GM21723 (cell line): ENCODE measurements around the gene PTTG1IP.
"Not testable (repeated sequence)": the region's sequence is repeated elsewhere in the genome, so short reads cannot be mapped to it uniquely, and the experiment has no call there.

Experiments used
- ATAC-seq: cut with Tn5 transposase; IDR thresholded peaks from one replicate; pipeline ENCODE4 v1.9.1; 2021; ENCODE audit warnings: mild to moderate bottlenecking, moderate library complexity; ENCODE audit not compliant: unreplicated experiment

PTTG1IP gene

GRCh38 chr21:44886113-44887075 lies 12.9 kb upstream of the PTTG1IP start:
- ATAC-seq, result no peak

- no peak for ATAC-seq
These were observed 12.1 kb upstream of the PTTG1IP start for GRCh38 chr21:44885615-44886014.

GRCh38 chr21:44884097-44884496 lies 10.6 kb upstream of the PTTG1IP start:
- ATAC-seq, result no peak

- ATAC-seq, result no peak
These were observed 9.8 kb upstream of the PTTG1IP start for GRCh38 chr21:44883250-44883649.

DNA sequence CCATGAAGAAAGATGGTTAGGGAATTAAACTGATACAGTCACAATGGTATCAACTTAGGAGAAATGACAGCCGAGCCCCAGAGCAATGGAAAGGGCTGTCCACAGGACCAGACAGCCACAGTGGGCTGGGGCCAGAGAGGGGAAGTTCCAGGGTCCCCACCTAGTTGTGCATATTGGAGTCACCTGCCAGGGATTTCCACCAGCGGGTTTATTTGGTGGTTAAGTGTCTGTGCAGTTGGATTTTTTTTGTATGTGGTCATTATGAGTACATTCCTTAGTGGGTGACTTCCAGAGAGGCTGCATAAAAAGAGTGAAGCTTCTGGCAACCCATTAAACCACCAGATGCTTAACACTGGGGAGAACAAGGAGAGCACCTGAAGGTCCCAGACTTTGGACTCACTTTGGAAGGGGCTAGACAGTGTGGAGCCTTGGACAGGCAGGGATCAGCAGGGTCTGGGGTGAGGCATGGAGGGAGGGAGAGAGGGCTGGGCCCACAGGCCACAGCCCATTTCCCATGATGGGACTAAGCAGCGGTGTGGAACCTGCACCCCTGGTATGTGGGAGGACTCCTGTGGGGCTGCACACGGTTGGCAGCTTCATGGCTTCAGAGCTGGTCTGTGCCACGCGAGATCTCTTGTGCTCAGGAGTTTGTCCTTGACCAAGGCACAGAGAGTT lies 7.8 kb upstream of the PTTG1IP start:
- no peak for ATAC-seq

GRCh38 chr21:44880405-44881197 lies 7.1 kb upstream of the PTTG1IP start:
- ATAC-seq, result no peak

DNA sequence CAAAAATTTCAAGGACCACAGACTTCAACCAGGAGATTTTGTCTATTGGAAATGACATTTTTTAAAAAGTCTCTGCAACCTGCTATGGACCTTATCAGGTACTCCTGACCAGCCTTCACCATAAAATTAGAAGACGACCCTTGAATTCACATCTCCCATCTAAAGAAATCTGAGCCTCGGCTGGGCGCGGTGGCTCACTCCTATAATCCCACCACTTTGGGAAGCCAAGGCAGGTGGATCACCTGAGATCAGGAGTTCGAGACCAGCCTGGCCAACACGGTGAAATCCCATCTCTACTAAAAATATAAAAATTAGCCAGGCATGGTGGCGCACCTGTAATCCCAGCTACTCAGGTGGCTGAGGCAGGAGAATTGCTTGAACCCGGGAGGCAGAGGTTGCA lies 5.7 kb upstream of the PTTG1IP start:
- not testable (repeated sequence) for ATAC-seq

DNA sequence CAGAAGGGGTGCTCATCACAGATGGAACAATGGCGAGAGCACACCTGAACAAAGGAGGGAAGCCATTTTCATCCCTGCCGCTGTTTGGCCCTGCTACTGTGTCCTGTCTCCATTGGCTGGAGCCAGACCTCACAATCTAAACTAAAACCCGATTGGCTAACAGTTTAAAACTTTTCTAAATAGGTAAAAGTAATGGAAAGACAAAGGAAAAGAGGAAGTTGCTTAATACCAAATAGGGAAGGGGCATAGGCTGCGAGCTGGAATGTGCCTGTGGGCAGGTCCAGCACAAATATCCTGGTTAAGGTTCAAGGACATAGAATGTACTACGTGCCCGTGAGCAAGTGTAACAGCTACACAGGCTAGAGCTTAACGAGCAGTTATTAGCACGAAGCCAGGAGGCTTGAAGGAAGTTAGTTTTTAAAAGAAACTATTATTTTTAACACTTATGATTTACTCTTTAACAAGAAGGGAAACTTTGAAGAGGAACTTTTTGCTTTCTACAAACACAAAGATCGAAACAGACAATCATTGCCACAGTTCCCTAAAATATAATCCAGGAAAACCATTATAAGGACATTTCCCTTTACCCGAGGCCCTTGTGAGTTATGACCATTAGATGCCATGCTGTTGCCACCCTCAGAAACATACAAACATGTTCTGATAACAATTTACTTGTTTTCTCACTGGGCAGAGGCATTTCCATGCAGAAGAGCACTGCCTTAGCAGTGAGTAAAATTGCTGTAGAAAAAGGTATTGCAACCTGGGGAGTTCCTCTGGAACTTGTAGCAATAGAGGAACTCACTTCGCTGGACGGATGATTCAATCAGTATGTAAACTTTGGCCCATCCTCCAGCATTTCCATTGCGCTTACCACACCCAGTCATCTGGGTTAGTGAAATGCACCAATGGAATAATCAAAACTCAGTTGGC lies 4.8 kb upstream of the PTTG1IP start:
- ATAC-seq, result no peak

- ATAC-seq, result no peak
These were observed 3.5 kb upstream of the PTTG1IP start for GRCh38 chr21:44876849-44877575.

DNA sequence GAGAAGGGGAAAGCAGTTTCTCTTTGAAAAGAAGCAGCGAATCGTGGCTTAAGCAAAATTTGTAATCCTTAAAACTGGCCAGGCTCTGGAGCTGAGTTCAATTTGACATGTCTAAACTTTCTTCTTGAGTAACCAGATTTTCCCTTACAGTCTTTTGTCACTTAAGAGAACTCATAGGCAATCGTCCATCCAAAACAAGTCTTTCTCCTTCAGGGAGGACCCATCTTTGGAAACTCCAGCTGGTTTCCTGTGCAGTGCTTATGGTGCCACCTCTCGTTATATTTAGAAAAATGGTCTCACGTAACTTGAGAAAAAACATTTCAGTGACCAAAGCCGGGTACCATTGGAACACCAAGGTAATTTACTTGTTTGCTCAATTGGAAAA lies 1.8 kb upstream of the PTTG1IP start:
- ATAC-seq, result no peak

DNA sequence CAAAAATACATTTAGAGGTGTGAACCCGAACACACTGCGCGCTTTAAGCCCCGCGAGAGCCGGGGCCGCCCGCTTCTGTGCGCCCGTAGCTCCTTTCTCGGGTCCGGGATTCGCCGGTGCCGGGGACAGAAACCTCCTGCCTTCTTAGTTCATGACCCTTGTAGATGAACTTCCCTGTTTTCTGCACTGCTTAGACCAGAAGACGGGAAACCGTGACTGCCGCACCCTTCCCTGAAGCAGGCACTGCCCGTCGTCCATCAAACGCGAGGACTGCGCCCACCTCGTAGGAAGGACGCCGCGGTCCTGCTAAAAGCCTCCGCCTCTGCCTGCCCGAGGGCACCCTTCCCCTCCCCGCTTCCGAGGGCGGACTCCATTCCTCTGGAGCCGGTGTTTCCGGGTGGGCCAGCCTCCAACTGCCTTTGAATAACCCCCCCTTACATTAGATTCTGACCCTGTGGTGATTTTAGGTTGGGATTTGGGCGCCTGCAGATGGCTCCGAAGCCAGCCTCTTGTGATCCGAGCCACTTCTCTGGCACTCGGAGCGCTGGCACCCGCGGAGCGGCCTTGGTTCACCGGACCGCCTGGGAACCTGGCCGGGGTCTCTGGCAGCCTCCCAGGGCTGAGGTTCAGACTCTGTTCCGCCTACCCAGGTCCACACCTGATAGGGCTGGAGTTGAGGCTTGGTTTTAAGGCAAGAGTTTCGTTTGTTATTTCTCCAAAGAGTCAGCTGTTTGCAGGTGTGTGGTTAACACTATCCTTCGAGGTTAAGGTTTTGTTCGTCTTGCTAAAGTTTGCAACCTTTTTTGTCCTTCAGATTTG lies 1.2 kb upstream of the PTTG1IP start:
- no peak for ATAC-seq

- no peak for ATAC-seq
These were observed 678 bp upstream of the PTTG1IP start for GRCh38 chr21:44874240-44874496.

- ATAC-seq, result no peak
These were observed 688 bp downstream of the PTTG1IP start for GRCh38 chr21:44872649-44873355.

DNA sequence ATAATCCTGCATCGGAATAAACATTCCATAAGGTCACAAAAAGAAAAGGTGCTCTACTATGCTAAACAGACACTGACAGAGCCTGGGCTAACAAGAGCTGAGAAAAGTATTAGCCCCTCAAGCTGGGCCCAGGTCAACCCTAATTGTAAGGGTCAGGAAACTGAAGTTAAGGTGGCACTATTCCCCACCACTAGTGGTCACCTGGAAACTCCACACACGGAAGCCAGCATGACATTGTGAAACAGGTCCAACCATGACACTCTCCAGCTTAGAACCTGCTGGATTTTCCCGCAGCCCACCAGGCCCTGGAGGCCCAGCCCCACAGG lies 1.2 kb downstream of the PTTG1IP start:
- ATAC-seq, result no peak

DNA sequence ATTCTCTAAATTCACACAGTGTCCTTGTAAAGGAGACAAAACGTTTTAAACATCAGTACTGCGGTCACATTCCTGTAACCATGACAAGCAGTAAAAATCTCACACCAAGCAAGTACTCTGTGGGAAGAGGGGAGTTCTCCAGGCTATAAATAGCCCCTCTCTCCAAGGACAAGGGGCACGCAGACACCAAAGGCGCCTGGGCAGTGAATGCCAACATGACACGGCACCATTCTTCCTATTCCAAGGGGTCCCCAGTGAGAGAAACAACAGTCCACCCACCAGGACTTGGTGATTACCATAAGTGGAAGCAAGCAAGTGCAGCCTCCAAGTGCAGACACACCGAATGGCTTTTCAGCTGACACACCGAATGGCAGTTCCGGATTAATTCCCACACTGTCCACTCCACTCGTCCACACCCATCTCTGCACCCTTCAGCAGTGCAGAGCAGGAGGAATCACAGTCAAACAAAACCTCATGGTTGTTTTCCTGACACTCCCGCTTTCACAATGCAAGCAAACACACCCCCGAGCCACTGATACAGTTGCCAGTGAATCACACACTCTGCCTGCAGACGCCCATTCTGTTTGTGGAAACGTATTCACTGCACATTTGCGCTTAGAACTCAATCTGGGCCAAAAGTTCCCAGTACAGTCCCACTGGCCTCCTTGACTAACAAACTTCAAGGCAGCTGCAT lies 1.8 kb downstream of the PTTG1IP start:
- ATAC-seq, result no peak

GRCh38 chr21:44870748-44871495 lies 2.6 kb downstream of the PTTG1IP start:
- no peak for ATAC-seq
